Cerebellar nuclear complex (tissue), 1 donor: ENCODE results near the gene KLF13.

Experiments used
- DNase-seq, 2 experiments: peaks; one replicate each; lab custom pipeline; 2025; lab: John Stamatoyannopoulos, UW

The KLF13 gene

DNA sequence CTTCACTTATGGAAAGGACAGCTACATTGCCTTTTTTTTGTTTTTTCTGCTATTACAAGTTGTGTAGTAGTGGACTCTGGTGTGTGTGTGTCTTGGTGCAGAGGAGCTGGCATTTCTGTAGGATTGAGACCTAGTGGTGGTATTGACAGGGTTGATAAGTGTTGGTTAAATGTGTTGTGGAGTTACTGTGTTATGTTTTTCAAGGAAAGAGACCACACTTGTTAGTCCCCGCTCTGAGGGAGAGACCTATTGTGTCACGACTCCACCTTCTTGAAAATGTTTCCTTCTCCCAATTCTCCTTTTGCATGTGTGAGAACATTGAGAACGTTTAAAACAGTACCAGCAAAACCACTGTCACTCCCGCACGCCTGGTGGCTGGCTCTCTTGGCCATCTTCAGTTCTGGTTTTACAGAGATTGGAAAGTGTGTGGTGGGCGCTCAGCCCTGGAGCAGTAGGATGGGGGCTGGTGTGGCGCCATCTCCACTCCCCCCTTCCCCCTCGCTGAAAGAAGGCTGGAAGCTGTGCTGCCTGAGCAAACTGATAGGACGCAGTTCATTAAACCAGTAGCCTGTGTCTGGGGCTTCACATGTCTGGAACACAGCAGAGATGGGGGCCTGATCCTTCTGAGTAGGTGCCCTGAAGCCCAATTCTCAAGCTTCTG lies 5.5 kb downstream of the KLF13 start:
- DNase-seq: no peak

- no peak for DNase-seq
These were observed 6.0 kb downstream of the KLF13 start for GRCh38 chr15:31332681-31333071.

GRCh38 chr15:31333119-31333518 lies 6.5 kb downstream of the KLF13 start:
- no peak for DNase-seq

- no peak for DNase-seq
These were observed 7.2 kb downstream of the KLF13 start for GRCh38 chr15:31333820-31334219.

DNA sequence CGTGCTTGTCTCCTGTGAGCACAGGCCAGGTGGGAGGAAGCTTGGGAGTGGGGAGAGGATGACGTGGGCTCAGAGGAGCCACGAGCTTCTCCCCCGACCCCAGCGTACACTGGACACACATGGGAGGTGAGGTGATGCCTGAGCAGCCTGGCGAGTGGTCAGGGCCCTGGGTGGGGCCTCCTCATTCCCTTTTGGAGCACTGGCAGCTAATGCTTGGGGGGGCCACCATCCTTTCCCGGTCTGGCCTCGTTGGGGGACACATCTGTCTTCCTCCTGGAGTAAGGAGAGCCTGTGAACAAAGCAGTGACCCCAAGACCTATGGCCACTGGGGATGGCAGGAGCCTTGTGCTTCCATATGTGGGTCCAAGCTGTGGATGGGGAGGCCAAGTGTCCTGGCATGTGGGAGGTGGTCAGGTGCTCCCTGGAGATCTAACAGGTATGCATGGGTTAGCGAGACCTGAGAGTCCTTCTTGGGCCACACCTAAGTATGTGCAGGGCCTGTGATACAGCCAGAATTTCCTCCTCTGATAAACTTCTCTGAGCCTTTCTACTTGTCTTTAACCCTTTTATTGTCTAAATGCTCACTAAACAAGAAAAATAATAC lies 9.5 kb downstream of the KLF13 start:
- DNase-seq: no peak

GRCh38 chr15:31336593-31337295 lies 10.1 kb downstream of the KLF13 start:
- no peak for DNase-seq

DNA sequence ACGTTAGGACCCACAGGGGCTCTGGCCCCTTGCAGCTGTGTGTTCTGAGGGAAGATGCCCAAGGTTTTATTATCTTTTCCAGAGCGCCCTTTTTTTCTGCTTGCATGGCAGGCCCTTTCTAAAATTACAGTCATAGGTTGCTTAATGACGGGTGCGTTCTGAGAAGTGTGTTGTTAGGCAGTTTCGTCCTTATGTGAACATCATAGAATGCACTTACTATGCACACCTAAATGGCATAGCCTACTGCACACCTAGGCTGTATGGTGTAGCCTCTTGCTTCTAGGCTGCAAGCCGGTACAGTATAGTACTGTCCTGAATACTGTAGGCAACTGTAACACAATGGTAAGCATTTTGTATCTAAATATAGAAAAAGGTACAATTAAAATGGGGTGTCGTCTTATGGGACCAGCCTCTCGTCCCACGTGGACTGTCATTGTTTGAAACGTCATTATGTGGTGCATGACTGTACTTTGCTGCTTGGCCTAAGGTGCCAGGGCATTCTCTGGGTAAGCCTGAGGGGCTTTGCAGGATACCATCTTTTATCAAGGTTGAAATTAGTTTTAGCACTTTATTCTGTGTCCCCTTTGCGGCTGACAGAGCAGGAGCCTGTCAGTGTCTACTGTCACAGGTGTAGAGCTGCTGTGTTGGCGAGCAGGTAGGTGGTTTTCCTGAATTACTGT lies 10.9 kb downstream of the KLF13 start:
- no peak for DNase-seq

- no peak for DNase-seq
These were observed 11.8 kb downstream of the KLF13 start for GRCh38 chr15:31338318-31338878.

GRCh38 chr15:31338879-31339557 lies 12.4 kb downstream of the KLF13 start:
- no peak for DNase-seq

GRCh38 chr15:31339558-31339895 lies 12.9 kb downstream of the KLF13 start:
- DNase-seq: no peak

- DNase-seq: no peak
These were observed 13.4 kb downstream of the KLF13 start for GRCh38 chr15:31340047-31340446.

GRCh38 chr15:31340592-31340991 lies 14.0 kb downstream of the KLF13 start:
- DNase-seq: no peak

- DNase-seq: no peak
These were observed 14.4 kb downstream of the KLF13 start for GRCh38 chr15:31341071-31341470.

DNA sequence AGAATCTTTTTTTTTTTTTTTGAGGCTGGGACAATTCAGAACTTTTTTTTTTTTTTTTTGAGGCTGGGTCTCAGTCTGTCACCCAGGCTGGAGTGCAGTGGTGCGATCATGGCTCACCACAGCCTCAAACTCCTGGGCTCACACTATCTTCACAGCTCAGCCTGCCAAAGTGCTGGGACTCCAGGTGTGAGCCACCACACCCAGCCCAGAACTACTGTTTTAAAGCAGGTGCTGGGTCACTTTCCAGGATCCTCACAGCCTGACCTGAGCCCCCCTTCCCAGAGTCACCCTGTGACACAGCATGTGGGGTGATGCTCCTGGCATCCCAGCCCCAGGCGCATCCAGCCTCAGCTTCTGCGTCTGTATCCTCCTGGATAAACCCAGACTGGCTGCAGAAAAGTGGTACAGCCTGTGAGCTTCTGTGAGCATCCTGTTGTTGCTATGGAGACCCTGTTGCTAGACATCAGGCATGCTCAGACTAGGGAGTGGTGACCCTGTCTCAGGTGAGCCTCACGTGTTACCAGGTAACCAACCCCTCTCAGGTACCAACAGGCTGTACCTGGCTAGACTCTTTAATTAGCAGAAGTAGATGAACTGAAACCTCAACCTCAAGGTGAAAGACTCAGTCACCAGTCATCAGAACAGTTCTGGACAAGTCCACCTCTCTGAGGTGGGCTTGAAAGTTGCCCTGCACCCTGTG lies 15.0 kb downstream of the KLF13 start:
- DNase-seq: no peak

DNA sequence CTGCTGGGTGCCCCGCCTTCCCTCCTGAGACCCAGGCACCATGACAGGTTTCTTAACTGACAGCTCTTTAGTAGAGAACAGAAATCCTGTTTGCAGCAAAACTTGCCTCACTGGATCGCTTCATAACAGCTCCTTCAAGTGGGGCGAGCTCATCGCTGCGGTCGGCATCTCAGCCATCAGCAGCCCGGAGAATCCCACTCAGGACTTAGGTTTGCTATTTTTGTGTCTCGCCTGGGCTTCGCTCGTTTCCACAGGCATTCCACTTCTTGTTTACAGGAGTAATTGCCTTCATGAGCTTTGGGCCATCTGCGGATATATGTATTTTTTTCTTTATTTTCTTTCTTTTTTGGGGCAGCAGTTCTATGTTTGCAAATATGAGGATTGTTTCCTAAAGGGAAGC lies 15.7 kb downstream of the KLF13 start:
- DNase-seq: no peak

DNA sequence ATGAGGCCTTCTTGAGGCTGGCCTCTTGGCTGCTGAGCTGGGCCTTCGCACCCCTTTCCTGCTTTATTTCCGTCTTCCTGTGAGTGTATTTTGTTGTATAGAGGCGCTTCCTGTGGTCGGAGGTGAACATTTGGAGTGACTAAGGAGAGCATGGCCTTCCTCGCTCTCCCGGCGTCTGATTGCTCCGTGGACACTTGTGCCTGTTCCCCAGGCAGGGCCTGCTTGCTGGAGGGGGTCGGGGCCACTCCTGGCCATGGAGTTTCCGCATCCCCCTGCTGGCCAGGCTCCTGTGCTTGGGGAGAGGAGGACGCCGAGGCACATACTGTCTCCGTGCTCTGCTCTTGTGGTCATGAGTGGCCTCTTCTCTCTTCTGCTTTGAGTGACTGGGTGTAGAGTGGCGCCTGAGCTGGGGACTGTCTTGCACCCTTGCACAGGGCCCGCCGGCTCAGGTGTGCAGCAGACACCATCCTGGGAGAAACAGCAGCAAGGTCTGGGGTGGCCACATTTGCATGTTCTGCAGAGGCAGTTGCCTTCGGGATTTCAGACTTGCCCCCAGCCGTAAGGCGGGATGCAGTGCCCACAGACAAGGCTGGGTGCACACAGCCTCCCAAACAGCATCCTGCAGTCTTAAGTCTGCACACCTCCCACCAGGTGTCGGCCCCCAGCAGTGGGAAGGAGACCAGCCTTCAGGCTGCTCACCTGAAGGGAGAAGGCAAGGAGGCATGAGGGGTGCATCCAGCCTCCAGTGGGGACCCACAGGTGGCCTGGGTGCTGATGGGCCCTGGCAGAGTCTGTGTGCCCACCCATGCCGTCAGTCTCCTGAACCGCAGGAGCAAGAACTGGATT lies 16.4 kb downstream of the KLF13 start:
- DNase-seq: no peak

- no peak for DNase-seq
These were observed 17.2 kb downstream of the KLF13 start for GRCh38 chr15:31343831-31344230.

DNA sequence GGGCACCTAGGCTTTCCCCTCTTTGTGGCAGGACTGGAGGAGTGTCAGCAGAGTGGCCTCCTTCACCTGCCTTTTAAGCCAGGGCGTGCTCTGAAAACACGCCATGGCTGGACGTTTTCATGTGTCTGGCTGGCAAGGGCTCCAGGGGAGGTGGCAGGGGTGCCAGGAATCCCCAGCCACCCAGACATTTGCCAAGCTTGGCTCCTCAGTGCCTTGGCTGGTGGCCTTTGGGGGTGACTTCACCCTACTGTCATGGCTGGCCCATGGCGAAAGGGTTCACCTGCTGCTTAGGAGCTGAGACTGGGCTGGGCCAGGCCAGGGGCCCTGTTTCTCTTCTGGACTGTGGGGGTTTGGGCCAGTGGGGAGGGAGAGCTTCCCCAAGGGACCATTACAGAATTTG lies 17.6 kb downstream of the KLF13 start:
- DNase-seq: no peak

GRCh38 chr15:31344823-31345605 lies 18.4 kb downstream of the KLF13 start:
- no peak for DNase-seq
